WTC11 (cell line): ENCODE data around the gene ENTR1.

Source experiments
- CREM ChIP-seq: sonication (generic); formaldehyde crosslinking; IDR thresholded peaks from 2 replicates; pipeline ENCODE4 v1.8.1; 2022; ENCODE audit warnings: mild to moderate bottlenecking, missing genetic modification reagents, moderate library complexity
- CTCF ChIP-seq: fragments of 200-600 bp; IDR thresholded peaks from 2 replicates; pipeline ENCODE4 v1.8.0; 2022; ENCODE audit warnings: antibody characterized with exemption
- NR2C2 ChIP-seq: sonication (generic); formaldehyde crosslinking; IDR thresholded peaks from 2 replicates; pipeline ENCODE4 v1.8.0; 2022; ENCODE audit warnings: mild to moderate bottlenecking, missing genetic modification reagents
- NR3C1 ChIP-seq: sonication (generic); formaldehyde crosslinking; conservative IDR thresholded peaks from 2 replicates; pipeline ENCODE4 v1.8.1; 2023; ENCODE audit warnings: low read depth, mild to moderate bottlenecking, missing genetic modification reagents
- PRRX2 ChIP-seq: fragments of 250-450 bp; sonication (Bioruptor Pico); IDR thresholded peaks from 2 replicates; pipeline ENCODE4 v1.8.0; 2021; ENCODE audit warnings: mild to moderate bottlenecking
- SP1 ChIP-seq: sonication (generic); formaldehyde crosslinking; conservative IDR thresholded peaks from 2 replicates; pipeline ENCODE4 v1.8.1; 2022; ENCODE audit warnings: missing genetic modification reagents
- TP53 ChIP-seq: sonication (generic); formaldehyde crosslinking; IDR thresholded peaks from 2 replicates; pipeline ENCODE4 v1.8.1; 2023; ENCODE audit warnings: mild to moderate bottlenecking, missing genetic modification reagents

- no peak for TF ChIP-seq PRRX2 (CRISPR knock-in tag)
- TF ChIP-seq CTCF: no peak
- no peak for TF ChIP-seq NR2C2 (CRISPR knock-in tag)
- TF ChIP-seq SP1 (CRISPR knock-in tag): no peak
- no peak for TF ChIP-seq TP53 (CRISPR knock-in tag)
- no peak for TF ChIP-seq NR3C1 (CRISPR knock-in tag)
- TF ChIP-seq CREM (CRISPR knock-in tag): no peak
Observed at GRCh38 chr9:136376457-136376856, 34.0 kb downstream of the ENTR1 start.
